ENCODE results near the gene TMEM132C. TPM values are rescaled to one million over a fixed set of nuclear protein-coding genes. Genes with fewer than 3 reads are reported as not detected.

The TMEM132C gene
- total and polyA plus RNA-seq, 2 of the 8 experiments (the other 6 are each of a cell fraction or from before 2014, with no cell fraction given), result 0.23 to 0.76 TPM

DNA sequence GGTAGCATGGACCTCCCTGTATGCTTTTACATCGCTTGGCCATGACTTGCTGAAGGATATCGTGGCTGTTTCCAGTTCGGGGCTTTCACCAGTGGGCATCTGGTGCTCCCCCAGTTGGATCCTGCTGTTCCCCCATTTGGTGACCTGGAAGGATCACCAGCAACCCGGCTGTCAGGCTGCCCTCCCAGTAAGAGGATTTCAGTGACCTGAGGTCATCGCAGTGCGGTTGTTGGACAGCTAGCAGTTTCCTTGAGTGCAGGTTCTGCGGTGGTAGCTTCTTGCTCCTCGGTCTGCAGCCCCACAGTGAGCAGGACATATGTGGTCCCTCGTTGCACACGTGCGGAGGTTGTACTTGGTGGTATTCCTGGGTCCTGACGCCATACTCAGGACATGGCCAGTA, 58.7 kb downstream of the TMEM132C start (continued):
- TF ChIP-seq, protein P1, sequence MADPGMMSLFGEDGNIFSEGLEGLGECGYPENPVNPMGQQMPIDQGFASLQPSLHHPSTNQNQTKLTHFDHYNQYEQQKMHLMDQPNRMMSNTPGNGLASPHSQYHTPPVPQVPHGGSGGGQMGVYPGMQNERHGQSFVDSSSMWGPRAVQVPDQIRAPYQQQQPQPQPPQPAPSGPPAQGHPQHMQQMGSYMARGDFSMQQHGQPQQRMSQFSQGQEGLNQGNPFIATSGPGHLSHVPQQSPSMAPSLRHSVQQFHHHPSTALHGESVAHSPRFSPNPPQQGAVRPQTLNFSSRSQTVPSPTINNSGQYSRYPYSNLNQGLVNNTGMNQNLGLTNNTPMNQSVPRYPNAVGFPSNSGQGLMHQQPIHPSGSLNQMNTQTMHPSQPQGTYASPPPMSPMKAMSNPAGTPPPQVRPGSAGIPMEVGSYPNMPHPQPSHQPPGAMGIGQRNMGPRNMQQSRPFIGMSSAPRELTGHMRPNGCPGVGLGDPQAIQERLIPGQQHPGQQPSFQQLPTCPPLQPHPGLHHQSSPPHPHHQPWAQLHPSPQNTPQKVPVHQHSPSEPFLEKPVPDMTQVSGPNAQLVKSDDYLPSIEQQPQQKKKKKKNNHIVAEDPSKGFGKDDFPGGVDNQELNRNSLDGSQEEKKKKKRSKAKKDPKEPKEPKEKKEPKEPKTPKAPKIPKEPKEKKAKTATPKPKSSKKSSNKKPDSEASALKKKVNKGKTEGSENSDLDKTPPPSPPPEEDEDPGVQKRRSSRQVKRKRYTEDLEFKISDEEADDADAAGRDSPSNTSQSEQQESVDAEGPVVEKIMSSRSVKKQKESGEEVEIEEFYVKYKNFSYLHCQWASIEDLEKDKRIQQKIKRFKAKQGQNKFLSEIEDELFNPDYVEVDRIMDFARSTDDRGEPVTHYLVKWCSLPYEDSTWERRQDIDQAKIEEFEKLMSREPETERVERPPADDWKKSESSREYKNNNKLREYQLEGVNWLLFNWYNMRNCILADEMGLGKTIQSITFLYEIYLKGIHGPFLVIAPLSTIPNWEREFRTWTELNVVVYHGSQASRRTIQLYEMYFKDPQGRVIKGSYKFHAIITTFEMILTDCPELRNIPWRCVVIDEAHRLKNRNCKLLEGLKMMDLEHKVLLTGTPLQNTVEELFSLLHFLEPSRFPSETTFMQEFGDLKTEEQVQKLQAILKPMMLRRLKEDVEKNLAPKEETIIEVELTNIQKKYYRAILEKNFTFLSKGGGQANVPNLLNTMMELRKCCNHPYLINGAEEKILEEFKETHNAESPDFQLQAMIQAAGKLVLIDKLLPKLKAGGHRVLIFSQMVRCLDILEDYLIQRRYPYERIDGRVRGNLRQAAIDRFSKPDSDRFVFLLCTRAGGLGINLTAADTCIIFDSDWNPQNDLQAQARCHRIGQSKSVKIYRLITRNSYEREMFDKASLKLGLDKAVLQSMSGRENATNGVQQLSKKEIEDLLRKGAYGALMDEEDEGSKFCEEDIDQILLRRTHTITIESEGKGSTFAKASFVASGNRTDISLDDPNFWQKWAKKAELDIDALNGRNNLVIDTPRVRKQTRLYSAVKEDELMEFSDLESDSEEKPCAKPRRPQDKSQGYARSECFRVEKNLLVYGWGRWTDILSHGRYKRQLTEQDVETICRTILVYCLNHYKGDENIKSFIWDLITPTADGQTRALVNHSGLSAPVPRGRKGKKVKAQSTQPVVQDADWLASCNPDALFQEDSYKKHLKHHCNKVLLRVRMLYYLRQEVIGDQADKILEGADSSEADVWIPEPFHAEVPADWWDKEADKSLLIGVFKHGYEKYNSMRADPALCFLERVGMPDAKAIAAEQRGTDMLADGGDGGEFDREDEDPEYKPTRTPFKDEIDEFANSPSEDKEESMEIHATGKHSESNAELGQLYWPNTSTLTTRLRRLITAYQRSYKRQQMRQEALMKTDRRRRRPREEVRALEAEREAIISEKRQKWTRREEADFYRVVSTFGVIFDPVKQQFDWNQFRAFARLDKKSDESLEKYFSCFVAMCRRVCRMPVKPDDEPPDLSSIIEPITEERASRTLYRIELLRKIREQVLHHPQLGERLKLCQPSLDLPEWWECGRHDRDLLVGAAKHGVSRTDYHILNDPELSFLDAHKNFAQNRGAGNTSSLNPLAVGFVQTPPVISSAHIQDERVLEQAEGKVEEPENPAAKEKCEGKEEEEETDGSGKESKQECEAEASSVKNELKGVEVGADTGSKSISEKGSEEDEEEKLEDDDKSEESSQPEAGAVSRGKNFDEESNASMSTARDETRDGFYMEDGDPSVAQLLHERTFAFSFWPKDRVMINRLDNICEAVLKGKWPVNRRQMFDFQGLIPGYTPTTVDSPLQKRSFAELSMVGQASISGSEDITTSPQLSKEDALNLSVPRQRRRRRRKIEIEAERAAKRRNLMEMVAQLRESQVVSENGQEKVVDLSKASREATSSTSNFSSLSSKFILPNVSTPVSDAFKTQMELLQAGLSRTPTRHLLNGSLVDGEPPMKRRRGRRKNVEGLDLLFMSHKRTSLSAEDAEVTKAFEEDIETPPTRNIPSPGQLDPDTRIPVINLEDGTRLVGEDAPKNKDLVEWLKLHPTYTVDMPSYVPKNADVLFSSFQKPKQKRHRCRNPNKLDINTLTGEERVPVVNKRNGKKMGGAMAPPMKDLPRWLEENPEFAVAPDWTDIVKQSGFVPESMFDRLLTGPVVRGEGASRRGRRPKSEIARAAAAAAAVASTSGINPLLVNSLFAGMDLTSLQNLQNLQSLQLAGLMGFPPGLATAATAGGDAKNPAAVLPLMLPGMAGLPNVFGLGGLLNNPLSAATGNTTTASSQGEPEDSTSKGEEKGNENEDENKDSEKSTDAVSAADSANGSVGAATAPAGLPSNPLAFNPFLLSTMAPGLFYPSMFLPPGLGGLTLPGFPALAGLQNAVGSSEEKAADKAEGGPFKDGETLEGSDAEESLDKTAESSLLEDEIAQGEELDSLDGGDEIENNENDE (IDR thresholded peaks at IDR 0.05; ENCODE audit: insufficient replicate concordance, low read length), result no peak
- TF ChIP-seq YY1 (IDR thresholded peaks at IDR 0.05; ENCODE audit: low read depth, low read length) (no peak), TAF7 (optimal IDR thresholded peaks at IDR 0.05; ENCODE audit: borderline replicate concordance, low read depth, low read length) (no peak), EP300 (IDR thresholded peaks at IDR 0.05; ENCODE audit: borderline replicate concordance in 1 of 2, low read depth in 2 of 2, low read length in 2 of 2) (no peak), HDAC2 (IDR thresholded peaks at IDR 0.05; ENCODE audit: borderline replicate concordance in 1 of 2, low read depth in 2 of 2, low read length in 2 of 2) (no peak), ASH2L (IDR thresholded peaks at IDR 0.05; ENCODE audit: low read length) (no peak), CBX8 (IDR thresholded peaks at IDR 0.05; ENCODE audit: borderline replicate concordance, low read depth, low read length) (no peak)
- TF ChIP-seq, protein P2, sequence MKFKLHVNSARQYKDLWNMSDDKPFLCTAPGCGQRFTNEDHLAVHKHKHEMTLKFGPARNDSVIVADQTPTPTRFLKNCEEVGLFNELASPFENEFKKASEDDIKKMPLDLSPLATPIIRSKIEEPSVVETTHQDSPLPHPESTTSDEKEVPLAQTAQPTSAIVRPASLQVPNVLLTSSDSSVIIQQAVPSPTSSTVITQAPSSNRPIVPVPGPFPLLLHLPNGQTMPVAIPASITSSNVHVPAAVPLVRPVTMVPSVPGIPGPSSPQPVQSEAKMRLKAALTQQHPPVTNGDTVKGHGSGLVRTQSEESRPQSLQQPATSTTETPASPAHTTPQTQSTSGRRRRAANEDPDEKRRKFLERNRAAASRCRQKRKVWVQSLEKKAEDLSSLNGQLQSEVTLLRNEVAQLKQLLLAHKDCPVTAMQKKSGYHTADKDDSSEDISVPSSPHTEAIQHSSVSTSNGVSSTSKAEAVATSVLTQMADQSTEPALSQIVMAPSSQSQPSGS (IDR thresholded peaks at IDR 0.05; ENCODE audit: low read length), result no peak
- TF ChIP-seq, protein P3, sequence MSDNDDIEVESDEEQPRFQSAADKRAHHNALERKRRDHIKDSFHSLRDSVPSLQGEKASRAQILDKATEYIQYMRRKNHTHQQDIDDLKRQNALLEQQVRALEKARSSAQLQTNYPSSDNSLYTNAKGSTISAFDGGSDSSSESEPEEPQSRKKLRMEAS (IDR thresholded peaks at IDR 0.05), result no peak
